LNCAP (cell line): ENCODE measurements around the gene P2RY2.

Experiments used
- CTCF ChIP-seq: fragments of 450-650 bp; IDR thresholded peaks from 2 replicates; pipeline ENCODE4 v1.5.1; 2017; ENCODE audit warnings: mild to moderate bottlenecking

Gene P2RY2

DNA sequence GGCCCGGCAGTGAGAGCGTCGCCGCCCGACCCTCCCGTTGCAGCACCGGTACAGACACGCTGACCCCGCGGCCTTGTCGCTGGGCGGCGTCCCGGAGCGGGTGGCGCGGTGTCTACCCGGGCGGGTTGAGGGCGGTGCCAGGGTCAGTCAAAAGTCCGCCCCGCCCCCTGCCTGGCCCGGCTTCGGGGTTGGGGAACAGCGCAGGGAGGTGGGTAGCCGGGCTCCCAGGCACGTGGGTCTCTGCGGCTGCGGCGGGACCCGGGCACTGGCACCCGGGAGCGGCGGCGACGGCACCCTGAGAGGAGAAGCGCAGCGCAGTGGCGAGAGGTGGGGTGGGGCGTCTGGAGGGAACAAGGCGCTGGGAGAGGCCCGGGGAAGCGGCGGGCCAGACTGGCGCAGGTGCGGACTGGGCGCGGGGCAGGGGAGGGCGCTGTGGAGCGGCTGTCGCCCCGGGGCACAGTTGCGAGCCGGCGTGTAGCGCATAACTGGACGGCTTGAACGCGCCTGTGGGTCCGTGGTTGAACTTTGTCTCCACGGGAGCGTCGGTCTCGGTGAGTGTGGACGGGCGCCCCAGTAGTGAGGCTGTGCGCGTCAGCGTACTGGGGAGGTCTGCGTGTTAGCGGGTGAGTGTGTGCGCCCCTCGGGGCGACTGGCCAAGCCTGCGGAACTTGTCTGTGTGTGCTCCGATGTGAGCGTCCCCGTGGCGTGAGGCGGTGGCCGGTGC lies at the start of gene P2RY2:
Gene P2RY2 (plus strand): TSS at position 176 of the 724 bp plus-strand sequence. CDS start 15,879 bp downstream, outside the sequence.
- peak; percentile 34; the same call in 1 of the 2 replicates for TF ChIP-seq CTCF

DNA sequence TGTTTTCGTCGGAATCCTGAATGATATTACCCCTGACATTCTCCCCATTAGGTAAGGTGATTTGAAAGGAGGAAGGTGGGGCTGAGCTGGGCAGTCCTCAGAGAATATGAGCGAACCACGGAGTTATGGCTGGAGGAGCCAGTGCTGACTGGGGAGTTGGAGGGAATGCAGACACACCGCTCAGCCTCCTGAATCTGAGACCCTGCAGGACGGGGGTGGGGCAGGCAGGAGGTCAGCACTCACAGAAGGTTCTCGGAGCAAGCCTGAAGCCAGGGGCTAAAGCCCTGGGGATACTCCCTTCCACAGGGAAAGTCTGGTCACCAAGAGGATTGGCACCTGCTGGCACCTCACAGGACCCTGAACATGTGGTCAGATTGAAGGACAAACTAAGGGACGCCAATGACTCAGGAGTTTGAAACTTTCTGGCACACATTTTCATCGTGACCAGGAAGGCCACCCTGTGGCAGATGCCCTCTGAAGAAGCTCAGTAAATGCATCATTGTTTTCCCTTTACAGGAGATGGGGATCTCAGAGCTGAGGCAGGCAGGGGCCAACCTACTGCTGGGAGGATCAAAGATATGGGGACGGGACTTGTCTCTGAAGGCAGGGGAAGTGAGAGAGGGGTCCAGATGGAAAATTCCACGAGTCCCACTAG lies 49.0 kb upstream of the P2RY2 start:
- no peak for TF ChIP-seq CTCF

DNA sequence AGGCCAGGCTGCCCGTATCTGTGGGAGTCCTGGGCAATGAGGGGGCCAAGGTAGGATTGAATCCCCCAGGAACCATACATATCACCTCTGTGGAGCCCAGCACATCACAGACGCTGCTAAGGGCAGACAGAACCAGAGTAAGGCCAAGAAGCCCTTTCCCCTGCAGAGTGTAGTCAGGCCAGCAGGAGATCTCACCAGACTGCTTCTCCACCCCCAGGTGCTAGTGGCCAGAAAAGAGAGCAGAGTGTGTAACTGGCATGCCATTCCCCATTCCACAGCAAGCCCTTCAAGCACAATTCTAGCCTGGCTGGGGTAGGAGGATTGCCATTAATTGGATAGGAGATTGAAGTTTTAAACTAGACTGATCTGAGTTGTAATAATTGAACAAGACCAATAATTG lies 47.9 kb upstream of the P2RY2 start:
- no peak for TF ChIP-seq CTCF

GRCh38 chr11:73171436-73172161 lies 46.5 kb upstream of the P2RY2 start:
- TF ChIP-seq CTCF = no peak

- TF ChIP-seq CTCF = no peak
These were observed 45.0 kb upstream of the P2RY2 start for GRCh38 chr11:73172992-73173656.

DNA sequence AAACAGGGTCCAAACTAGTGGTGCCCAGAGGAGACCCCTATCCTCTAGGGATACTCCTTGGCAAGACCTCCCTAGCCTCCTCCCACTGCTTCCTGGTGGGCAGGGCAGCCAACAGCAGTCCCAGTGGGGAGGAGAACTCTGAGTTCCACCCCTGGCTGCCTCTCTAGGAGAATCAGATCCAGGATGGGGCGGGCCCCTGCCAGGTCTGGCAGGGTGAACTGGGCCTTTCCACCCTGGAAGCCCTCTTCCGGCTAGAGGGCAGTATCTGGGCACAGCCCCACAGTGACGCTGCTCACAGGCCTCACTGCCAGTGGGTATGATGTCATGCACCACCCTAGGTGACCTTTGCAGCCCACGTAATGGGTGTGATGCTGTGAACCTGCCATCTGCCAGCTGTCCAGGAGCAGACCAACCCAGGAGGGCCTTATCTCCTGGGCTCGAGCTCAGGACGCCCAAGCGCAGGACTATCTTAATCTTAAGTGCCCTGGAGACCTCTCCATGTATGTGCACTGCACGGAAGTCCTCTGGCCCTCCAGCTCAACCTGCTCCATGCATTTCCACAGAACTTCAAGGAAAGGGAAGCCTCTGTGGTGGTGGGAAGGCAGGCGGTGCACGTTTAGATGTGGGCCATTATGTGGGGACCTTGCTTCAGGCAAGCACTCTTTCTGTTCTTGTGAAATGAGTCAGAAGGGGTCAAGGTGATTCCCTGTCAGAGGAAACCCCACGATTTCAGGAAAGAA lies 44.2 kb upstream of the P2RY2 start:
- no peak for TF ChIP-seq CTCF

DNA sequence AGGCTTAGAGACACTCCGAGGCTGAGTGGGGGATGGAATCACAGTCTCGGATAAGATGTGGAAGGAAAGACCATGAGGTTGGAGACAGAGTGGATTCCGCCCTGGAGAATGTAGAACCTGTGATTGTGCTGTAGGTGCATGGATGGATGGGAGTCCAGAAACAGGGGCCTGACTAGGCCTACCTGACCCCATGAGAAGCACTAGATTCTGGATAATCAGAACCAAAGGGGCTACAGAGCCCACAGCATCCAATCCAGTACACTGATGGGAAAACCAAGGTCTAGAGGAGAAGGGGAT lies 43.6 kb upstream of the P2RY2 start:
- no peak for TF ChIP-seq CTCF
